Fibroblast of mammary gland (primary cell): Measurements from ENCODE around the gene S100A16.
"Not testable (repeated sequence)": the region's sequence is repeated elsewhere in the genome, so short reads cannot be mapped to it uniquely, and the experiment has no call there.

ENCODE experiments used
- DNase-seq: peaks from one replicate; pipeline ENCODE4 v3.0.0-alpha.2; 2010; ENCODE audit warnings: low read depth
- H3K4me3 ChIP-seq: 2 replicates; pipeline ENCODE4 v1.5.1; 2011; ENCODE audit warnings: low read depth, mild to moderate bottlenecking, low read length, moderate library complexity; ENCODE audit not compliant: control insufficient read depth
- CTCF ChIP-seq: conservative IDR thresholded peaks from 2 replicates; pipeline ENCODE4 v1.5.1; 2011; ENCODE audit warnings: low read depth, low read length, inconsistent platforms; ENCODE audit not compliant: control insufficient read depth, insufficient read depth

Gene S100A16

GRCh38 chr1:153647346-153647714 lies 34.4 kb upstream of the S100A16 start:
- no peak for DNase-seq
- TF ChIP-seq CTCF: no peak
- H3K4me3 ChIP-seq: no peak overlapping the region

- no peak for DNase-seq
- H3K4me3 ChIP-seq: no peak overlapping the region
- no peak for TF ChIP-seq CTCF
Observed at GRCh38 chr1:153646672-153647345, 33.9 kb upstream of the S100A16 start.

- TF ChIP-seq CTCF: no peak
- DNase-seq: no peak
- no peak overlapping the region for H3K4me3 ChIP-seq
Observed at GRCh38 chr1:153643816-153644215, 30.9 kb upstream of the S100A16 start.

- DNase-seq: no peak
- no peak overlapping the region for H3K4me3 ChIP-seq
- no peak for TF ChIP-seq CTCF
Observed at GRCh38 chr1:153643100-153643499, 30.2 kb upstream of the S100A16 start.

- TF ChIP-seq CTCF: no peak
- H3K4me3 ChIP-seq: no peak overlapping the region
- no peak for DNase-seq
Observed at GRCh38 chr1:153642161-153642560, 29.2 kb upstream of the S100A16 start.

- no peak for TF ChIP-seq CTCF
- DNase-seq: no peak
- H3K4me3 ChIP-seq: no peak overlapping the region
Observed at GRCh38 chr1:153640861-153641260, 27.9 kb upstream of the S100A16 start.

GRCh38 chr1:153640213-153640612 lies 27.3 kb upstream of the S100A16 start:
- not testable (repeated sequence) for H3K4me3 ChIP-seq, DNase-seq
